Kidney (tissue), 14 donors: ENCODE measurements around the gene NCOA1. TPM values are rescaled to one million over a fixed set of nuclear protein-coding genes. Genes with fewer than 3 reads are reported as not detected.

Source experiments
- DNase-seq, 5 donors: peaks; one replicate each; pipeline ENCODE4 v3.0.0-alpha.2; 2013 to 2020
- FAIRE-seq: peaks from 2 replicates; lab custom pipeline; 2012; peaks lifted over from hg19 to GRCh38; lab: Jason Lieb, UNC
- H3K27ac ChIP-seq, 2 donors: one replicate each; pipeline ENCODE4 v1.7.0; 2013; ENCODE audit warnings: low read depth in 2 of 2, low read length in 2 of 2, inconsistent platforms in 1 of 2
- H3K27me3 ChIP-seq: one replicate; pipeline ENCODE4 v1.7.1; 2013; ENCODE audit warnings: low read length, inconsistent platforms; ENCODE audit not compliant: control insufficient read depth, insufficient read depth
- H3K36me3 ChIP-seq, 3 donors: one replicate each; pipeline versions ENCODE4 v1.7.0 to v1.7.1; 2013; ENCODE audit warnings: low read length in 3 of 3, control low read depth in 1 of 3, inconsistent platforms in 1 of 3; ENCODE audit not compliant: insufficient read depth in 3 of 3, control insufficient read depth in 2 of 3
- H3K4me1 ChIP-seq, 3 donors: one replicate each; pipeline versions ENCODE4 v1.7.0 to v1.7.1; 2013; ENCODE audit warnings: low read length in 3 of 3, inconsistent platforms in 1 of 3, low read depth in 1 of 3; ENCODE audit not compliant: control insufficient read depth in 2 of 3, insufficient read depth in 2 of 3
- H3K4me3 ChIP-seq, 3 donors: one replicate each; pipeline versions ENCODE4 v1.7.0 to v1.8.1; 2013; ENCODE audit warnings: low read length in 3 of 3, control low read depth in 1 of 3, inconsistent platforms in 1 of 3
- H3K9ac ChIP-seq, 3 donors: one replicate each; pipeline versions ENCODE4 v1.7.0 to v1.7.1; 2013; ENCODE audit warnings: low read length in 3 of 3, control low read depth in 1 of 3, inconsistent platforms in 1 of 3
- H3K9me3 ChIP-seq, 3 donors: one replicate each; pipeline versions ENCODE4 v1.7.0 to v1.7.1; 2013; ENCODE audit warnings: low read length in 3 of 3, control low read depth in 1 of 3, inconsistent platforms in 1 of 3; ENCODE audit not compliant: control insufficient read depth in 2 of 3, insufficient read depth in 1 of 3
- intact Hi-C: fragments of 100-400 bp; cut with DNase I; formaldehyde crosslinking; loops from one replicate; pipeline ENCODE4 v1.11.1; 2022
- polyA plus RNA-seq: library from polyadenylated mRNA; stranded (reverse); fragments of 350-450 nt; fragmentation: Illumina TruSeq; extraction: RNeasy Lipid Tissue Mini Kit (QIAGEN cat#74804); gene quantifications from one replicate; pipeline ENCODE4 v1.2.3, GENCODE V29; 2014; ENCODE audit warnings: low read depth, low replicate concordance; ENCODE audit not compliant: insufficient read depth
- total RNA-seq: library from RNA; stranded (reverse); fragmentation: NEBNext Ultra II Directional; extraction: Animal tissue kit (Norgen Biotek cat#: 25700); gene quantifications from one replicate; pipeline ENCODE4 v1.2.1, GENCODE V29; 2021
- TF ChIP-seq, protein P1 (sequence below): IDR thresholded peaks from 3 replicates; pipeline ENCODE4 v1.5.1; 2012; ENCODE audit warnings: mild to moderate bottlenecking, moderate library complexity, borderline replicate concordance; ENCODE audit not compliant: insufficient read depth; ENCODE audit errors: extremely low read depth
- donor health status: control.
- donor health status: control.
- donor health status: control.
- donor health status: control.
- donor health status: control.
- donor health status: DM: yes; HTN: yes; CAD: no.
- donor health status: Normal renal cell carcinoma (clear cell type).

NCOA1 gene
- total and polyA plus RNA-seq, 2 donors from 2014 or later = 11.6 to 41.5 TPM

DNA sequence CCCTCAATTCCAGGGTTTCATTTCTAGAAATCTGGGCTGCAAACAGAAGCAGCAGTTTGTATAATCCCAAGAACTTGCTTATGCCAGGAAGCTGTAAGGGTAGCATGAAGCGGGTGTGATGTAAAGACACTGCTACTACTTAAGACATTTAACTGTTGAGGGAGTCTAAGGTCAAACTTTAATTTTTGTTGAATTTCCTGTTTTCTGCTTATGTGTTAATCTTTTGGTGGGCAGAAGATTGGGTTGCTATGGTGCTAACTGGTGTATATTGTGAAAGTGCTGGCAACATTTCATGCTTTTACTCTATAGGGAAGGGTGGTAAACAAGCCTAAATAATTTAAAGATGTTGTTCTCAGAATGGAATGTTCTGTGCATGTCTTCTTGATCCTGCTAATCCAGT, 2.7 kb downstream of the NCOA1 start:
- Histone ChIP-seq H3K9ac (peak overlapping the region in 1 of 3 donors; percentile 14), H3K36me3 (no peaks in the 10 kb centered on the region), H3K4me3 (peak overlapping the region in 2 of 3 donors; percentile 28 to 75), H3K27me3 (no peaks in the 10 kb centered on the region), H3K4me1 (peaks cover 4 to 18% (median 14%) of the 10 kb centered on the region in 3 donors), H3K9me3 (no peaks in the 10 kb centered on the region), H3K27ac (no peak overlapping the region)
- FAIRE-seq (no peak), DNase-seq (peak in 1 of 5 donors; percentile 6)
- TF ChIP-seq, protein P1, sequence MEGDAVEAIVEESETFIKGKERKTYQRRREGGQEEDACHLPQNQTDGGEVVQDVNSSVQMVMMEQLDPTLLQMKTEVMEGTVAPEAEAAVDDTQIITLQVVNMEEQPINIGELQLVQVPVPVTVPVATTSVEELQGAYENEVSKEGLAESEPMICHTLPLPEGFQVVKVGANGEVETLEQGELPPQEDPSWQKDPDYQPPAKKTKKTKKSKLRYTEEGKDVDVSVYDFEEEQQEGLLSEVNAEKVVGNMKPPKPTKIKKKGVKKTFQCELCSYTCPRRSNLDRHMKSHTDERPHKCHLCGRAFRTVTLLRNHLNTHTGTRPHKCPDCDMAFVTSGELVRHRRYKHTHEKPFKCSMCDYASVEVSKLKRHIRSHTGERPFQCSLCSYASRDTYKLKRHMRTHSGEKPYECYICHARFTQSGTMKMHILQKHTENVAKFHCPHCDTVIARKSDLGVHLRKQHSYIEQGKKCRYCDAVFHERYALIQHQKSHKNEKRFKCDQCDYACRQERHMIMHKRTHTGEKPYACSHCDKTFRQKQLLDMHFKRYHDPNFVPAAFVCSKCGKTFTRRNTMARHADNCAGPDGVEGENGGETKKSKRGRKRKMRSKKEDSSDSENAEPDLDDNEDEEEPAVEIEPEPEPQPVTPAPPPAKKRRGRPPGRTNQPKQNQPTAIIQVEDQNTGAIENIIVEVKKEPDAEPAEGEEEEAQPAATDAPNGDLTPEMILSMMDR = no peak
- intact Hi-C loops = no loop called here

DNA sequence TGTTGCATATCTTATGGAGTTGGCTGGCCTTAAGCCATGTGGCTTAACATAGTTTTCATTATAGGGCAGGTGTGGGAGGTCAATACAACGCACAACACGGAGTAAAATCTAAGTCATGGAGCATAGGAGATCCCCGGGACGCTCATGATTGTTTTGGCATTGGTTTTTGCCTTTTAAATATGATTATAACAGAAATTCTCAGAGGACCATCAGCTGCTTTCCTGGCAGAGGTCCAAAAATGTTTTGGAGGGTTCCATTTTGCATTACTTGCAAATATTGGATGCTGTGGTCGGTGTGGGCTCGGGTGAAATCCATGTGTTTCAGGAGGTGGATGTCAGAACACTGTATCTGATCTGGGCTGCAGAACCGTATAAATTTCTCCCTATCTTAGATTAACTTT, 3.4 kb downstream of the NCOA1 start:
- Histone ChIP-seq H3K27me3 (no peaks in the 10 kb centered on the region), H3K4me1 (peaks cover 4 to 18% (median 14%) of the 10 kb centered on the region in 3 donors), H3K9me3 (no peaks in the 10 kb centered on the region), H3K36me3 (no peaks in the 10 kb centered on the region), H3K27ac (no peak overlapping the region), H3K9ac (no peak overlapping the region), H3K4me3 (no peak overlapping the region)
- TF ChIP-seq, protein P1 = no peak
- intact Hi-C loops = no loop called here
- DNase-seq (no peak), FAIRE-seq (no peak)

DNA sequence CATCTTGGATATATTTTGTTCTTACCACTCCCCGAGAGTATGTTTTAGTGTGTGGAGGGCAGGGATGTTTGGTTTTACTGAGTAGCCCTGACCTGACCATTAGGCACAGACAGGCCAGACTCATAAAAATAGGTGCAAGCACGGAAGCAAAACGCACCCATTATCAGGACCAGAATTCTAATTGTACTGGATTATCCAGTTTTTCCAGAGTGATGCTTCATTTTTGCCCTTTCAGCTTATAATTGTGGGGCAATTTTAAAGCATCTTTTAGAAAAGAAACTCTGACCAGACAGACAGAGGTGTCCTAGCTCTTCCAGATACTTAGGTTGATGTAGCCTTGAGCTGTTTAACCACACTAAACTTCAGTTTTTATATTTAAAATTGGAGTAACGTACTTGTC, 4.4 kb downstream of the NCOA1 start:
- Histone ChIP-seq H3K9ac (no peak overlapping the region), H3K9me3 (no peaks in the 10 kb centered on the region), H3K27me3 (no peaks in the 10 kb centered on the region), H3K36me3 (no peaks in the 10 kb centered on the region), H3K4me1 (peaks cover 4 to 14% (median 13%) of the 10 kb centered on the region in 3 donors), H3K27ac (no peak overlapping the region), H3K4me3 (no peak overlapping the region)
- intact Hi-C loops = no loop called here
- DNase-seq (no peak), FAIRE-seq (no peak)
- TF ChIP-seq, protein P1 = no peak

DNA sequence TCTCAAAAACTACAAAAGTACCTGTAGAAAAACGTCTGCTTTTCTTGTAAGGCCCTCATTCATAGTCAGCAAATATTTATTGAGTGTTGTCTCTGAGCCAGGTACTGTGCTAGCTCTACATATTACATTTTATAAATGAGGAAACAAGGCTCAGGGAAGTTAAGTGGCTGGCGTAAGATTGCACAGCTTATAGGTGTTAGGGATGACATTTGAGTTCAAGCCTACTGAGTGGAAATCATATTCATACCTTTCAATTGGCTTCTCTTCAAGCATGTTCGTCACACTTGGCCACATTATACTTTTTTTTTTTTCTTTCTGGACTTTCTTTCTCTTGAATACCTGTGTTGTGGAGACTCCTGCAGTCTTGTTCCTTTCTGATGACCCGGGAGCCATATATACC, 5.9 kb downstream of the NCOA1 start:
- H3K4me1 ChIP-seq = peaks cover 4 to 14% (median 13%) of the 10 kb centered on the region in 3 donors

More for the DNA sequence above, 5.9 kb downstream of the NCOA1 start:
- Histone ChIP-seq H3K27ac (no peak overlapping the region), H3K27me3 (no peaks in the 10 kb centered on the region), H3K9ac (no peak overlapping the region), H3K4me3 (no peak overlapping the region), H3K36me3 (no peaks in the 10 kb centered on the region), H3K9me3 (no peaks in the 10 kb centered on the region)
- no peak for DNase-seq
- intact Hi-C loops = no loop called here
- no peak for FAIRE-seq
- TF ChIP-seq, protein P1 = no peak
